ENCODE measurements around the gene ADAM17. TPM values are rescaled to one million over a fixed set of nuclear protein-coding genes. Genes with fewer than 3 reads are reported as not detected.
"Not testable (repeated sequence)": the region's sequence is repeated elsewhere in the genome, so short reads cannot be mapped to it uniquely, and the experiment has no call there.

Gene ADAM17
- total RNA-seq, 1 donor from 2014 or later, result 23.3 TPM

DNA sequence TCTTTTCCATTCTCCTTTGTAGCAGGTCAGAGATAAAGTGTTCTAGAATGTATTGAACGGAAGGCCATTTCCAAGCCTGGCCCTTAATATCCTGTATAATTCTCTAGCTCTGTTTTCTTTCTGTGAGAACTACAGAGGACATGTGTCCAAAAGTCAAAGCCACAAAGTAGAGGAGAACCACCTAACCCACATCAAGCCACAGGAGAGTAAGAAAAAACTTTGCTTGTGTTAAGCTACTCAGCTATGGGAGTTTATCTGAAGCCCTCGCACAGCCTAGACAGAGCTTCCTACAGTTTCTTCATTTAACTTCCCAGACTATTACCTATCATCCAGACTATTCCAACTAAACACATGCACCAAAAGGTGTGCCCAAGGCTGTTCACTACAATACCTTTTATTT lies 22.0 kb downstream of the ADAM17 start:
- Mint-ChIP-seq H3K4me3 (ENCODE audit: low read depth) (no peak overlapping the region), H3K36me3 (ENCODE audit: low read depth) (peaks cover 47% of the 10 kb centered on the region), H3K4me1 (ENCODE audit: low read depth) (peaks cover 21% of the 10 kb centered on the region), H3K27me3 (ENCODE audit: low read depth) (no peaks in the 10 kb centered on the region), H3K9me3 (no peaks in the 10 kb centered on the region), H3K27ac (no peak overlapping the region)
- no peak for DNase-seq (ENCODE audit: low spot score)
- intact Hi-C loops (cut with micrococcal nuclease), result no loop called here

DNA sequence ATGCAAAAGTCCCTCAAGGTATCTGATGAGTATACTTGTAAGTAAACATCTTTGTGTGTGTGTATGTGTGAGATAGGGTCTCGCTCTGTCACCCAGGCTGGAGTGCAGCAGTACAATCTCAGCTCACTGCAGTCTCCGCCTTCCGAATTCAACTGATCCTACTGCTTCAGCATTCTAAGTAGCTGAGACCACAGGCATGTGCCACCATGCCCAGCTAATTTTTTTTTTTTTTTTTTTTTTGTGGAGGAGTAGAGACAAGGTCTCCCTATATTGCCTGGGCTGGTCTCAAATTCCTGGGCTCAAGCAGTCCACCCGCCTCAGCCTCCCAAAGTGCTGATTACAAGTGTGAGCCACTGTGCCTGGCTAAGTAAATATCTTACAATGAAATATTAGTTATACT lies 23.2 kb downstream of the ADAM17 start:
- no peak overlapping the region for H3K27ac Mint-ChIP-seq
- peaks cover 15% of the 10 kb centered on the region for H3K4me1 Mint-ChIP-seq (ENCODE audit: low read depth)
- DNase-seq (ENCODE audit: low spot score), result no peak
- intact Hi-C loops (cut with micrococcal nuclease), result no loop called here
- peaks cover 53% of the 10 kb centered on the region for H3K36me3 Mint-ChIP-seq (ENCODE audit: low read depth)
- H3K9me3 Mint-ChIP-seq, result no peaks in the 10 kb centered on the region
- H3K4me3 Mint-ChIP-seq (ENCODE audit: low read depth), result no peak overlapping the region
- no peaks in the 10 kb centered on the region for H3K27me3 Mint-ChIP-seq (ENCODE audit: low read depth)

DNA sequence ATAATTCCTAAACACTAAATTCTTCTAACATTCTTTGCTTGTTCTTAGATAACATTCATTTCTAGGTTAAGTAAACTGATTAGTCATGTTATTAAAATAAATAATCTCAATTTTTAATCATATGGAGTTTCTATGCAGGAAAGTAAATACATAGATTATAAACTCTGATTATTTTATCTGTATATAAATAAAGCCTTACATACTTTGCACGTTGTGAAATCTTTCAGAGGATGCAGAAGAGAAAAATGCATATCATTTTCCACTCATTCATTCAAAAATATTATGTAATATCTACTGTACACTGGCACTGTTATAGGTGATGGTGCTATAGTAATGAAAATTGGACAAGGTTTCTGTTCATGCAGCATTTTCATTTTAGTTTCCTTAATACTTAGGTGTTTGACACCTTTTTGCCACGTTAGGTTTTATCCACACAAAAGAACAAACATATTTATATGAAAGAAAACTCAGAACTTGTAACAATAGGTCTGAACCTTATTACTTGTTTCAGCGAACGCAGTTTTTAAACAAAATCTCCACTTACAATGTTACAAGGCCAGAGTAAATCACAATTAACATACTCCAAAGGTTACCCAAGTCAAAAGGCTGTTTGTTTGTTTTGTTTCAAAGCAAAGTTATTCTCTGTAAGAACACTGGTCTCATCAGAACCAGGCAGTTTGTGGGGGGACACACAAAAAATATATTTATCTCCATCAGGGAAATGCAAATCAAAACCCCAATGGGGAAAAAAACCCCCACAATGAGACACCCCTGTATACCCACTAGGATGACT lies 27.4 kb downstream of the ADAM17 start:
- H3K36me3 Mint-ChIP-seq (ENCODE audit: low read depth), result peaks cover 63% of the 10 kb centered on the region

DNA sequence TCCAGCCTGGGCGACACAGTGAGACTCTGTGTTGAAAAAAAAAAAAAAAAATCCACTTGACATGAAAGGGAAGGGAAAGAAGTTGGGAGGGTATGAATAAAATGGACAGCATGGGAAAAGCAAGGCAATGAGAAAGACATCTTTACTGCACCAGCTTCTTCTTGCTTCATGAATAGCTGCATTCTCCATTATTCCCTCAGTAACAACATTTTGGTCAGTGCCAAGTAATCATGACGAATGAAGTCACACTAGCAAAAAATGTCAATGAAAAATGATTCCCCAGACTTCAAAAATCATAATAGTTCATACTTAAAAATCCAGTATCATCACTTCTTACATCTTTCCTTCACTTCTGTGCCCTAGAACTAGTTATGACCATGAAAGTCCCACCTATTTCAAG lies 30.4 kb downstream of the ADAM17 start:
- H3K27ac Mint-ChIP-seq, result no peak overlapping the region
- peaks cover 73% of the 10 kb centered on the region for H3K36me3 Mint-ChIP-seq (ENCODE audit: low read depth)
- intact Hi-C loops (cut with micrococcal nuclease), result no loop called here
- H3K4me1 Mint-ChIP-seq (ENCODE audit: low read depth), result no peaks in the 10 kb centered on the region
- H3K9me3 Mint-ChIP-seq, result no peaks in the 10 kb centered on the region
- H3K27me3 Mint-ChIP-seq (ENCODE audit: low read depth), result no peaks in the 10 kb centered on the region
- DNase-seq (ENCODE audit: low spot score), result no peak
- H3K4me3 Mint-ChIP-seq (ENCODE audit: low read depth), result no peak overlapping the region

More for the DNA sequence above, 27.4 kb downstream of the ADAM17 start:
- H3K4me1 Mint-ChIP-seq (ENCODE audit: low read depth), result no peaks in the 10 kb centered on the region
- no peak for DNase-seq (ENCODE audit: low spot score)
- intact Hi-C loops (cut with micrococcal nuclease), result no loop called here
- H3K9me3 Mint-ChIP-seq, result no peaks in the 10 kb centered on the region
- no peak overlapping the region for H3K27ac Mint-ChIP-seq
- no peaks in the 10 kb centered on the region for H3K27me3 Mint-ChIP-seq (ENCODE audit: low read depth)
- no peak overlapping the region for H3K4me3 Mint-ChIP-seq (ENCODE audit: low read depth)

DNA sequence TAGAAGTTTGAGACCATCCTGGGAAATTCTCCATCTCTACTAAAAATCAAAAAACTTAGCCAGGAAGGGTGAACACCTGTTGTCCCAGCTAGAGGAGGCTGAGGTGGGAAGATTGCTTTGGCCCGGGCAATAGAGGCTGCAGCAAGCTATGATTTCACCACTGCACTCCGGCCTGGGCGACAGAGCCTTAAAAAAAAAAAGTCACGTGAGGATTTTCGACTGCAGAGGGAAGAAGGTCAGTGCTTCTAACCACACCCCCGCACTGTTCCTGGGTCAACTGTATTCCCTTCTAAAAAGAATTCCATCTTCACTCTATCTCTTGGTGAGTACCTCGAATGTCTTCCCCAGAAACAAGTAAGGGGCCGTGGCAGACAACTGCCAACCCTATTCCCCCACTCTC lies 31.3 kb downstream of the ADAM17 start:
- intact Hi-C loops (cut with micrococcal nuclease), result no loop called here
- DNase-seq (ENCODE audit: low spot score), result no peak
- H3K9me3 Mint-ChIP-seq, result no peaks in the 10 kb centered on the region
- H3K36me3 Mint-ChIP-seq (ENCODE audit: low read depth), result peaks cover 72% of the 10 kb centered on the region
- H3K4me1 Mint-ChIP-seq (ENCODE audit: low read depth), result peaks cover 2% of the 10 kb centered on the region
- H3K27ac Mint-ChIP-seq, result no peak overlapping the region
- H3K27me3 Mint-ChIP-seq (ENCODE audit: low read depth), result no peaks in the 10 kb centered on the region
- no peak overlapping the region for H3K4me3 Mint-ChIP-seq (ENCODE audit: low read depth)

DNA sequence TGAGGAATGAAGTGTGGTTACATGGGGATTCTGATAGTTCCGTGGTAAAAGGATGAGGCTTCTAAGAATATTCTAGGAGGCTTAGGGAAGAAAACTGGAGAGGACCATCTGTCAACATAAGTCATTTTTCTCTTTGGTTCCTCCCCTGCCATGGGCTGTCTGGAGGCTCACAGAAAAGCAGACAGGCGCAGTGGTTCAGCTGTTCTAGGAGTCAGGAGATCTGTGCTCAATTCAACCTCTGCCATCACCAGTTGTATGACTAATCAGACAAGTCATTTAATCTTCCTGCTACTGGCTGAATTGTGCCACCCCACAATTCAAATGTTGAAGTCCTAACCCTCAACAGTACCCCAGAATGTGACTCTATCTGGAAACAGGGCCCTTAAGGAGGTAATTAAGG lies 36.4 kb downstream of the ADAM17 start:
- no peak for DNase-seq (ENCODE audit: low spot score)
- no peaks in the 10 kb centered on the region for H3K9me3 Mint-ChIP-seq
- H3K4me3 Mint-ChIP-seq (ENCODE audit: low read depth), result no peak overlapping the region
- H3K27me3 Mint-ChIP-seq (ENCODE audit: low read depth), result no peaks in the 10 kb centered on the region
- peak overlapping the region; percentile 33 for H3K27ac Mint-ChIP-seq
- peaks cover 2% of the 10 kb centered on the region for H3K4me1 Mint-ChIP-seq (ENCODE audit: low read depth)
- H3K36me3 Mint-ChIP-seq (ENCODE audit: low read depth), result peaks cover 57% of the 10 kb centered on the region
- intact Hi-C loops (cut with micrococcal nuclease), result no loop called here

DNA sequence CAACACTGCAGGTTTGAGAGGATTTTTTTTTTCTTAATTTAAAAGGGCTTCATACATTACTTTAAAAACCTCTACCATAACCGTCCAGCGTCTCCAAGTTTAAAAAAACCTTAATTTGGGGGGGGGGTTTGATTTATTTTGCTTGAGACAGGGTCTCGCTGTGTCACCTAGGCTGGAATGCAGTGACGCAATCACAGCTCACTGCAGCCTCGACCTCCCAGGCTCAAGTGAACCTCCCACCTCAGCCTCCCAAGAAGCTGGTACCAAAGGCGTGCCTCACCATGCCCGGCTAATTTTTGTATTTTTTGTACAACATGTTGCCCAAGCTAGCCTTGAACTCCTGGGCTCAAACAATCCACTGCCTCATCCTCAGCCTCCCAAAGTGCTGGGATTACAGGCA lies 36.9 kb downstream of the ADAM17 start:
- no peaks in the 10 kb centered on the region for H3K27me3 Mint-ChIP-seq (ENCODE audit: low read depth)
- intact Hi-C loops (cut with micrococcal nuclease), result no loop called here
- no peak overlapping the region for H3K4me3 Mint-ChIP-seq (ENCODE audit: low read depth)

DNA sequence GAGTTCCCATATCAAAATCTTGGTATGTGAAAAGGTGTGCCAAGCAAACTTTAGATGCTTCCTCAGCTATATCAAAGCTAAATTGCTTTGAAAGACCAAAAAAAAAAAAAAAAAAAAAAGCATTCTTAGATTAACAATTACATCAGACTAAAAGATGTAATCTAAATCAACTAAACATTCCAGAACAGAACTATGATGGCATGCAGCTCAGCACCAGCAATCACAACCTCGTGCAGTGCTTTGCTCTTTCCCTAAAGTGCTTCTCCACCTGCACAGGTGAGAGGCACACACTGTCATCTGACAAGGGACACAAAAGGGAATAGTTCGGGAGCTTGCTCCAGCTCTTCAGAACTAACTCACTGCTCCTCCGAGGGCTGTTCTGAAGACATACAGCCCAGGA lies 37.5 kb downstream of the ADAM17 start:
- H3K9me3 Mint-ChIP-seq, result no peaks in the 10 kb centered on the region
- H3K36me3 Mint-ChIP-seq (ENCODE audit: low read depth), result peaks cover 60% of the 10 kb centered on the region
- H3K27me3 Mint-ChIP-seq (ENCODE audit: low read depth), result no peaks in the 10 kb centered on the region
- DNase-seq (ENCODE audit: low spot score), result no peak
- intact Hi-C loops (cut with micrococcal nuclease), result no loop called here
- peaks cover 2% of the 10 kb centered on the region for H3K4me1 Mint-ChIP-seq (ENCODE audit: low read depth)
- no peak overlapping the region for H3K27ac Mint-ChIP-seq
- no peak overlapping the region for H3K4me3 Mint-ChIP-seq (ENCODE audit: low read depth)

More for the DNA sequence above, 36.9 kb downstream of the ADAM17 start:
- H3K36me3 Mint-ChIP-seq (ENCODE audit: low read depth), result peaks cover 57% of the 10 kb centered on the region
- no peak overlapping the region for H3K27ac Mint-ChIP-seq
- H3K4me1 Mint-ChIP-seq (ENCODE audit: low read depth), result peaks cover 2% of the 10 kb centered on the region
- DNase-seq (ENCODE audit: low spot score), result no peak
- no peaks in the 10 kb centered on the region for H3K9me3 Mint-ChIP-seq

DNA sequence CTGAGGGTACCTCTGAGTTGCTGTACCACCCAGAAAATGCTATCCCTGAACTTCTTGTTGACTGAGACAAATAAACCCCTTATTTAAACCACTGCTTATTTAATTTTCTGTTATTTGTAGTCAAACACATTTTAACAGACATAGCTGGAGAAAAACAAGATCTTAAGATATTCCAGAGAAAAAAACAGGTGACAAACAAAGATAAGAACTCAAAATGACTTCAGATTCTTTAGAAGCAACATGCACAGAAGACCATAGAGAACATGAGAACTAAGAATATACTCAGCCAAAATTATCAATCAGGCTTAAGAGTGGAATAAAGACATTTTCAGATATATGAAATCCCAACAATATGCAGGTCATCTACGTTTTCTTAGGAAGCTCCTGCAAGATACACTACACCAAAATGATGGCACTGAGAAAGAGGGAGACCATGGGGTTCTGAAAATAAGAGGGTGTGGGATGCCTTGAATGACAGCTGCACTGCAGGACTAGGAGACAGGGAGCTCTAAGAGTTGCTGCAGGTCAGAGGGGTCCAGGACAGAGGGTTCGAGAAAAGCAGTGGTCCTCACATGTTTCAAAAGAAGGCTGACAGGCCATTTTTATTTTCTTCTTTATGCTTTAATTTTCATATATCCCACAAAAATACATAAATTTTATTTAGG lies 38.4 kb downstream of the ADAM17 start:
- intact Hi-C loops (cut with micrococcal nuclease), result no loop called here
- peaks cover 66% of the 10 kb centered on the region for H3K36me3 Mint-ChIP-seq (ENCODE audit: low read depth)

DNA sequence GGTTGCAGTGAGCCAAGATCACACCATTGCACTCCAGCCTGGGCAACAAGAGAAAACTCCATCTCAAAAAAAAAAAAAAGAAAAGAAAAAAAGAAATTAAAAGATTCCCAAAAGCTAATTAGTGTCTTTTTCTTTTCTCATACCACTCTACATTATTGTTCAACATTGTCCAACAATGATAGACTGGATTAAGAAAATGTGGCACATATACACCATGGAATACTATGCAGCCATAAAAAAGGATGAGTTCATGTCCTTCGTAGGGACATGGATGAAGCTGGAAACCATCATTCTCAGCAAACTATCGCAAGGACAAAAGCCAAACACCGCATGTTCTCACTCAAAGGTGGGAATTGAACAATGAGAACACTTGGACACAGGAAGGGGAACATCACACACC lies 41.7 kb downstream of the ADAM17 start:
- peaks cover 56% of the 10 kb centered on the region for H3K36me3 Mint-ChIP-seq (ENCODE audit: low read depth)
- H3K4me3 Mint-ChIP-seq (ENCODE audit: low read depth); intact Hi-C loops (cut with micrococcal nuclease): not testable (repeated sequence)

More for the DNA sequence above, 38.4 kb downstream of the ADAM17 start:
- no peaks in the 10 kb centered on the region for H3K9me3 Mint-ChIP-seq
- no peak overlapping the region for H3K27ac Mint-ChIP-seq
- H3K4me3 Mint-ChIP-seq (ENCODE audit: low read depth), result no peak overlapping the region
- H3K4me1 Mint-ChIP-seq (ENCODE audit: low read depth), result peaks cover 2% of the 10 kb centered on the region
- DNase-seq (ENCODE audit: low spot score), result no peak
- no peaks in the 10 kb centered on the region for H3K27me3 Mint-ChIP-seq (ENCODE audit: low read depth)

DNA sequence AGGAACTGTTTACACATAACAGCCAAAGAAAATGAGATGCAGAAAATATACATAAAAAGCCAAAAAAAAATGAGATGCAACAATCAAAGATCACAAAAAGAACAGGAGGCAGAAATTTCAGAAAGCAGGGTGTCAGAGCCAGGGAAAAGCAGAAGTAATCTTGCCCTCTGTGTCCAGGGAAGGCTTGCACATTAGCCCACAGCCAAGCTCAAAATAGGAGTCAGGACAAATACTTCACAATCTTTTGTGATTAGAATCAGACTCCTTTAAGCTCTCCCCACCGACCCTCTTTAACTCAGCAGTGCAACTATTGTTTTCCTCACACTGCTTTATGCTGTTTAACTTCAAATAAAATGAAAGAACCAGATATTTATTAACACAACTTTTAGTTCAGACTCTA lies 46.7 kb downstream of the ADAM17 start:
- no peaks in the 10 kb centered on the region for H3K27me3 Mint-ChIP-seq (ENCODE audit: low read depth)
- H3K36me3 Mint-ChIP-seq (ENCODE audit: low read depth), result peaks cover 62% of the 10 kb centered on the region
- H3K4me1 Mint-ChIP-seq (ENCODE audit: low read depth), result no peaks in the 10 kb centered on the region
- H3K9me3 Mint-ChIP-seq, result no peaks in the 10 kb centered on the region
- no peak for DNase-seq (ENCODE audit: low spot score)
- H3K4me3 Mint-ChIP-seq (ENCODE audit: low read depth), result no peak overlapping the region
- H3K27ac Mint-ChIP-seq, result no peak overlapping the region
- intact Hi-C loops (cut with micrococcal nuclease), result no loop called here

More for the DNA sequence above, 41.7 kb downstream of the ADAM17 start:
- not testable (repeated sequence) for DNase-seq (ENCODE audit: low spot score); H3K9me3 Mint-ChIP-seq; H3K27ac Mint-ChIP-seq; H3K4me1 Mint-ChIP-seq (ENCODE audit: low read depth); H3K27me3 Mint-ChIP-seq (ENCODE audit: low read depth)

DNA sequence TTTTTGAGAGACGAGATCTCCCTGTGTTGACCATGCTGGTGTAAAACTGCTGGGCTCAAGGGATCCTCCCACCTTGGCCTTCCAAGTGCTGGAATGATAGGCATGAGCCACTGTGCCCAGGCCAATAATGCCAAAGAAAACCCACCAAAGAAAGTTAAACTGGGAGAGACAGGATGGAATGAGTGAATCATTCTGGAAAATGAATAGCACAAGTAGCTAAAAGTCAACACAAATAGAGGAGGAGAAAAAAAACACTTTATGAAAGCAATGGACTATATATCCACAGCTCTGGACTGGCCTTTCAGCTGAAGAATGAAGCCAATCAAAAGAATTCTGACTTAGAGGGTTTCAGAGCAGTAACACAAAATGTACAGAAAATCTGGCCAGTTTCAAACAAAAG lies 57.4 kb downstream of the ADAM17 start:
- intact Hi-C loops (cut with micrococcal nuclease), result no loop called here
- Mint-ChIP-seq H3K27me3 (ENCODE audit: low read depth) (no peaks in the 10 kb centered on the region), H3K27ac (no peak overlapping the region), H3K9me3 (no peaks in the 10 kb centered on the region), H3K4me3 (ENCODE audit: low read depth) (no peak overlapping the region), H3K4me1 (ENCODE audit: low read depth) (peaks cover 16% of the 10 kb centered on the region), H3K36me3 (ENCODE audit: low read depth) (peaks cover 70% of the 10 kb centered on the region)
- no peak for DNase-seq (ENCODE audit: low spot score)

DNA sequence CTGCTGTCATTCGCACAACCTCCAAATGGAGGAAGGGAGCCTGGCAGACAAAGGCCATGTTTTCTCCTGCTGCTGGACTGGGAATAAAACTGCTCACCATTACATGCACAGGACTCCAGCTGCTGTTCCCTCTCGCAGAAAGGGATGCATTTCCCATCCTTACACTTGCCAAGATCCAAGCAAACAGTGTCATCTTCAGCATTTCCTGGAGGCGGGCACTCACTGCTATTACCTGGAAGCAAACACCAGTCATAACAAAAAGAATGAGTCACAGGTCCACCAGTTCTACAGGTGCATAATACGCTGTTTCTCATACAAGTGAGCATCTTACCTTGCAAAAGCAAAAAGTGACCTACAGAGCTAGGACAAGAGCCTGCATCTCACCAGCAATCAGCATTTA lies 58.6 kb downstream of the ADAM17 start:
- Mint-ChIP-seq H3K36me3 (ENCODE audit: low read depth) (peaks cover 72% of the 10 kb centered on the region), H3K9me3 (no peaks in the 10 kb centered on the region), H3K4me3 (ENCODE audit: low read depth) (no peak overlapping the region), H3K27ac (no peak overlapping the region), H3K4me1 (ENCODE audit: low read depth) (peaks cover 16% of the 10 kb centered on the region), H3K27me3 (ENCODE audit: low read depth) (no peaks in the 10 kb centered on the region)
- no peak for DNase-seq (ENCODE audit: low spot score)
- intact Hi-C loops (cut with micrococcal nuclease), result no loop called here
